Inferior parietal cortex (tissue), 1 donor: ENCODE data around the gene GZMH.
"Not testable (repeated sequence)": the region's sequence is repeated elsewhere in the genome, so short reads cannot be mapped to it uniquely, and the experiment has no call there.

ENCODE experiments used
- DNase-seq: peaks from one replicate; pipeline ENCODE4 v3.0.0-alpha.2; 2016; ENCODE audit errors: extremely low spot score

GZMH gene, protein sequence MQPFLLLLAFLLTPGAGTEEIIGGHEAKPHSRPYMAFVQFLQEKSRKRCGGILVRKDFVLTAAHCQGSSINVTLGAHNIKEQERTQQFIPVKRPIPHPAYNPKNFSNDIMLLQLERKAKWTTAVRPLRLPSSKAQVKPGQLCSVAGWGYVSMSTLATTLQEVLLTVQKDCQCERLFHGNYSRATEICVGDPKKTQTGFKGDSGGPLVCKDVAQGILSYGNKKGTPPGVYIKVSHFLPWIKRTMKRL

GRCh38 chr14:24609655-24610344 lies at the start of gene GZMH:
Gene GZMH, minus strand, starts transcription at chr14:24609685. Its CDS starts 72 bp downstream, at chr14:24609613.
- DNase-seq, result no peak

GRCh38 chr14:24648361-24648760 lies 38.9 kb upstream of the GZMH start:
- not testable (repeated sequence) for DNase-seq

GRCh38 chr14:24639905-24640304 lies 30.4 kb upstream of the GZMH start:
- DNase-seq, result no peak

- DNase-seq, result no peak
These were observed 29.8 kb upstream of the GZMH start for GRCh38 chr14:24639270-24639669.

DNA sequence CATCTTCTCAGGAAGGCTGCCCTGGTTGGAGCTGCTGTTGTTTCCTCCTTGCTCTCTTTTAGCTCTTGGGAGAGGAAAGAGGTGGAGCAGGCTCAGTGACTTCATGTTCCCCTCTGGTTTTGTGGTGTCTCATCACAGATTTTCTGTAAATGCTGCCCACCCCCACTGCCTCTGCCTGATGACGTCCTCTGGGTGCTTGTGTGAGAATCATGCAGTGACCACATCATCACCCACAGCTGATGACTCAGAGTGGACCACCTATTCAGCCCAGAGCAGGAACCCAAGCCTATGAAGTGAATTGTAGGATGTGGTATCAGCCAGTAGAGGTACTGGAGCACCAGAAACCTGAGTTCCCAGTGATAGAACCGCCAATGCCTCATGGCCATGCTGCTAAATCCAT lies 24.7 kb upstream of the GZMH start, which contains the start of gene GZMB:
TSS of gene GZMB (minus strand) at position 33 of the 400 bp plus-strand sequence. CDS start at position 3, 30 bp downstream.
- DNase-seq, result no peak

DNA sequence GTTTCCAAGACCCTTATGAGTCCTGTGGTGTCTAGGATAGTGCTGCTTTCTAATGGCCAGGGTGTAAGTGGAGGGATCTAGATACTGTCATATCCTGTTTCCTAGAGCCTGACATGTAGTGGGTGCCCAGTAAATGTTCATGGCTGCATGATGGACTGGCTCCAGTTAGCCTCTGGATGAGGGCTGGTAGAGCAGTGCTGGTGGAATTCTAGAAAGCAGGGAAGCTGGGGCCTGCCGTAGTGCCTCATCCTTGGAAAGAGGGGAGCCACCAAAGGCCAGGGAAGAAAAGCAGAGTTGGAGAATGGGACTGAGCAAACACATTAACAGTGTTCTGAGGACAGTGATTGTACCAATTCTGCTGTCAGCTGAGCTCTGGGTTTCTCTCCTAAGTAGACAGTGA lies 23.9 kb upstream of the GZMH start:
- DNase-seq, result no peak

- DNase-seq, result no peak
These were observed 23.3 kb upstream of the GZMH start for GRCh38 chr14:24632761-24633160.

DNA sequence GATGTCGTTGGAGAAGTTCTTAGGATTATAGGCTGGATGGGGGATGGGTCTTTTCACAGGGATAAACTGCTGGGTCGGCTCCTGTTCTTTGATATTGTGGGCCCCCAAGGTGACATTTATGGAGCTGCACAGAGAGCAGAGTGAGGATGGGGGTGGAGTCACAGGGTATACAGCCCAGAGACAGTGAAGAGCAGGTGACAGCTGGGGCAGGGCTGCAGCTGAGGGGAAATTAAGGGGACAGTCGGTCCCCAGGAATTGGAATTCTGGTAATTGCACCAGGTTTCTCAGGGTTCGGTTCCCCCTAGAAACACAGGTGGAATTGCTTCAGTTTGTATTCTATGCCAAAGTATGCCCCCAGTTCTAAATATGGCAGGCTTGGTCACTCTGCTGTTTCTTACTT lies 22.9 kb upstream of the GZMH start:
- no peak for DNase-seq

DNA sequence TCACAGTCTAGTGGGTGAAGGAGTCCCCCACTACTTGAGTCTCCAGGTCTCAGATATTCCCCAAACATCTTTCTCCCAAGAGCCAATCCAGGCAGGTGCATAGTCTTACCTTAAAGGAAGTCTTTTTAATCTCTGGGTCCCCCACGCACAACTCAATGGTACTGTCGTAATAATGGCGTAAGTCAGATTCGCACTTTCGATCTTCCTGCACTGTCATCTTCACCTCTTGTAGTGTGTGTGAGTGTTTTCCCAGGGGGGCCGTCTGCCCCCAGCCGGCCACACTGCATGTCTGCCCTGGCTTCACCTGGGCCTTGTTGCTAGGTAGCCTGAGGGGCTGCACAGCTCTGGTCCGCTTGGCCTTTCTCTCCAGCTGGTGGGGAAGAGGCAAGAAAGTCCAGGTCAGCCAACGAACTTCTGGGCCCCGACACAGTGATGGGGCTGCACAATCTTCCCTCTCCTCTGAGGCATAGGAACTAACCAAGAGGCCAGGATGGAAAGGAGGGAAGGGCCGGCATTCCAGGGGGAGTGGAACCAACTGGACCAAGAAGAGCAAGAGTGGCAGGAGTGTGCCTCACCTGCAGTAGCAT lies 22.4 kb upstream of the GZMH start:
- no peak for DNase-seq

DNA sequence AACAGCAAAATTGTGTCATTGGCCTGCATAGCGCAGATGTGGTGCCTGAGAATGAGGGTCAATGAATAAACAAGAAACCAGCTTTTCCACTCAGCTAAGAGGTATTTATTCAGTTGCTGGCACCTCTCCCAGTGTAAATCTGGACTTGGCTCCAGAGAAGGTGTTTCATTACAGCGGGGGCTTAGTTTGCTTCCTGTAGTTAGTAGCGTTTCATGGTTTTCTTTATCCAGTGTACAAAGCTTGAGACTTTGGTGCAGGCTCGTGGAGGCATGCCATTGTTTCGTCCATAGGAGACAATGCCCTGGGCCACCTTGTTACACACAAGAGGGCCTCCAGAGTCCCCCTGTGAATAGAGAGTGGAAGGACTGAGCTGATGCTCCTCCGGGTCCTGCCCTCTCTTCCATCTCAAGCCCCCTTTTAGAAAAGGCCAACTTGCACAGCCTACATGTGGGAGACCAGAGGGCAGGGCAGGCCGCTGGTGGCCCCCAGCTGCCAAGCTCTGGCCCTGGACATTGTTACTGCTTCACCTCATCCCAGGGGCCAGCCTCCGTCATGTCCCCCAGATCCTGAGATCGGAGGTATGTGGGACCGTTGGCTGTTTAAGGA lies 21.5 kb upstream of the GZMH start:
- DNase-seq, result peak; percentile 2

- no peak for DNase-seq
These were observed 20.8 kb upstream of the GZMH start for GRCh38 chr14:24630087-24630871.

- DNase-seq, result no peak
These were observed 20.0 kb upstream of the GZMH start for GRCh38 chr14:24629521-24629920.

DNA sequence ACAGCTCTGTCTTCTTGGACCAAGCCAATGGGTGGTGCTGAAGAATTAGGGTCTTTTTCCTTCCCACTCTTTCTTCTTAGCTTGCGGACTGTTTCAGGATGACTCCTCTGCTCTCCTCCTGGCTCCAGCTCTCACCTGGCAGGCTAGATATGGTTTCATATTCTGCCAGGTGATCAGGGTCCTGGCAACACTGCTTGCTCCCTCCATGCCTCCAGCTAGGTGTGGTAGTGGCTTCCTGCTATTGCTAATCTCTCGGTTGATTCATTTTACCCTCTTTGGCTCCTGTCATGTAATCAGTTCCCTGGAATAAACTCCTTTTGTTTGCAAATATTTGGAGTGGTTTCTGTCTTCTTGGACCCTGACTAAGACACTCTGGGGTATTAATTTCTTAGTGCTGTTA lies 4.3 kb upstream of the GZMH start:
- no peak for DNase-seq

- no peak for DNase-seq
These were observed 3.8 kb upstream of the GZMH start for GRCh38 chr14:24613241-24613640.

GRCh38 chr14:24612196-24612595 lies 2.7 kb upstream of the GZMH start:
- no peak for DNase-seq

DNA sequence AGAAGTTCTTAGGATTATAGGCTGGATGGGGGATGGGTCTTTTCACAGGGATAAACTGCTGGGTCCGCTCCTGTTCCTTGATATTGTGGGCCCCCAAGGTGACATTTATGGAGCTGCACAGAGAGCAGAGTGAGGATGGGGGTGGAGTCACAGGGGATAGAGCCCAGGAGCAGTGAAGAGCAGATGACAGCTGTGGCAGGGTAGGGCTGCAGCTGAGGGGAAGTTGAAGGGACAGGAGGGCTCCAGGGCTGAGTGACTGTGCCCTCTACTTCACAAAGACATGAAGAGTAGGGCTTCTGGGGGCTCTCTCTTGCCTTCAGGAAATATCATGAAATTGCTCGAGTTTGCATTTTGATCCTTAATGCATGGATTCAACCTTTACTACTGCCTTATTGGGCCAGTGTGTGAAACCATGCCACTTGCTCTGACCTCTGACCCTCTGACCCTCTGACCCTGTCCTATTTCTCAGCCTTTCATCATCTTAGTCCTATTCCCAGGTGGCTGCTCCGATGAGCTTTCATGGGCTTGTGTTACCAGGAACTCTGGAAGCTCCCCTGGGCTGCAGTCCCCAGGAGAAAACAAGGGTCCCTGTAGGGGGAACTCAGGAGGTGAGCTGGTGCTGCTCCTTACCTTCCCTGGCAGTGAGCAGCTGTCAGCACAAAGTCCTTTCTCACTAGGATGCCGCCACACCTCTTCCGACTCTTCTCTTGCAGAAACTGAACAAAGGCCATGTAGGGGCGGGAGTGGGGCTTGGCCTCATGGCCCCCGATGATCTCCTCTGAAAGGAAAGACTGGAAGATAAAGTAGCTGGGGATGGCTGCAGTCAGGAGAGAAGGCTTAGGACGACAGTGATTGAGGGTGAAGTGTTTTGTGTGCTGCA lies 1.6 kb downstream of the GZMH start:
- DNase-seq, result no peak

- DNase-seq, result no peak
These were observed 2.4 kb downstream of the GZMH start for GRCh38 chr14:24607081-24607480.

DNA sequence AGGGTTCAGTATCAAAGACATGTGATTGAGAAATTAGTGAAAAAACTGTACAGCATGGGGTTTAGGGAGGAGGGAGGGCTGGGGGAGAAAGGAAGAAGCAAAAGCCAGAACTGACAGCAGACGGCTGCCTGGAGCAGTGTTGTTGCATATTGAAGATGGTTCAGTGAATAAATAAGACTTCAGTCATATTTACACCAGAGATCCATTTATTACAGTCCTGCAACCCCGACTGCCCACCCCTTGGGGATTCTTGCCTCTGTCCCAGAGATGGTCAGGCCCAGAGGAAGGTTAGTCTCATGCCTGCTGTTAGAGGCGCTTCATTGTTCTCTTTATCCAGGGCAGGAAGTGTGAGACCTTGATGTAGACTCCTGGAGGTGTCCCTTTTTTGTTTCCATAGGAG lies 3.2 kb downstream of the GZMH start:
- no peak for DNase-seq

- DNase-seq, result no peak
These were observed 3.9 kb downstream of the GZMH start for GRCh38 chr14:24605435-24606190.

GRCh38 chr14:24597403-24597802 lies 12.1 kb downstream of the GZMH start:
- no peak for DNase-seq
